IPS DF 4.7 (cell line): ENCODE data around the gene DNAAF9.
"Not testable (repeated sequence)": the region's sequence is repeated elsewhere in the genome, so short reads cannot be mapped to it uniquely, and the experiment has no call there.

Experiments used
- DNase-seq: peaks from one replicate; pipeline ENCODE4 v3.0.0-alpha.2; 2013; ENCODE audit warnings: low spot score; ENCODE audit errors: extremely low read depth

DNAAF9 gene

GRCh38 chr20:3407040-3407770, at the start of gene DNAAF9:
DNAAF9 (minus strand) TSS chr20:3407669; CDS start chr20:3407557, 112 bp downstream.
- no peak for DNase-seq

GRCh38 chr20:3456648-3457047, 49.2 kb upstream of the DNAAF9 start:
- no peak for DNase-seq

- no peak for DNase-seq
Observed at GRCh38 chr20:3454831-3455230, 47.4 kb upstream of the DNAAF9 start.

- no peak for DNase-seq
Observed at GRCh38 chr20:3452690-3453089, 45.2 kb upstream of the DNAAF9 start.

GRCh38 chr20:3452136-3452535, 44.7 kb upstream of the DNAAF9 start:
- DNase-seq: no peak

GRCh38 chr20:3449319-3449718, 41.9 kb upstream of the DNAAF9 start:
- DNase-seq: no peak

GRCh38 chr20:3447321-3447720, 39.9 kb upstream of the DNAAF9 start:
- DNase-seq: no peak

GRCh38 chr20:3446779-3447178, 39.3 kb upstream of the DNAAF9 start:
- DNase-seq: no peak

- DNase-seq: no peak
Observed at GRCh38 chr20:3436864-3437574, 29.6 kb upstream of the DNAAF9 start.

- DNase-seq: no peak
Observed at GRCh38 chr20:3434232-3434631, 26.8 kb upstream of the DNAAF9 start.

- DNase-seq: no peak
Observed at GRCh38 chr20:3433744-3434143, 26.3 kb upstream of the DNAAF9 start.

GRCh38 chr20:3432844-3433243, 25.4 kb upstream of the DNAAF9 start:
- no peak for DNase-seq

- DNase-seq: no peak
Observed at GRCh38 chr20:3431109-3431508, 23.6 kb upstream of the DNAAF9 start.

- DNase-seq: no peak
Observed at GRCh38 chr20:3430376-3431069, 23.1 kb upstream of the DNAAF9 start.

- DNase-seq: not testable (repeated sequence)
Observed at GRCh38 chr20:3426766-3427165, 19.3 kb upstream of the DNAAF9 start.

GRCh38 chr20:3423126-3423525, 15.7 kb upstream of the DNAAF9 start:
- DNase-seq: no peak

- DNase-seq: no peak
Observed at GRCh38 chr20:3421985-3422384, 14.5 kb upstream of the DNAAF9 start.

GRCh38 chr20:3420211-3420707, 12.8 kb upstream of the DNAAF9 start:
- no peak for DNase-seq

GRCh38 chr20:3418161-3418560, 10.7 kb upstream of the DNAAF9 start:
- DNase-seq: not testable (repeated sequence)

- no peak for DNase-seq
Observed at GRCh38 chr20:3414122-3414521, 6.7 kb upstream of the DNAAF9 start.

GRCh38 chr20:3413393-3413889, 6.0 kb upstream of the DNAAF9 start:
- no peak for DNase-seq
